Esophagus (tissue), 2 donors: ENCODE measurements around the gene IGF2BP1. TPM values are rescaled to one million over a fixed set of nuclear protein-coding genes. Genes with fewer than 3 reads are reported as not detected.
"Not testable (repeated sequence)": the region's sequence is repeated elsewhere in the genome, so short reads cannot be mapped to it uniquely, and the experiment has no call there.

Experiments used
- H3K27ac ChIP-seq, 2 donors: one replicate each; pipeline ENCODE4 v1.5.1; 2013; ENCODE audit warnings: low read depth in 2 of 2, mild to moderate bottlenecking in 2 of 2, inconsistent platforms in 1 of 2, low read length in 1 of 2, moderate library complexity in 1 of 2
- H3K27me3 ChIP-seq, 2 donors: one replicate each; pipeline ENCODE4 v1.6.1; 2013; ENCODE audit warnings: low read length in 2 of 2, control low read depth in 1 of 2, mild to moderate bottlenecking in 1 of 2; ENCODE audit not compliant: insufficient read depth in 2 of 2, control insufficient read depth in 1 of 2
- H3K36me3 ChIP-seq, 2 donors: one replicate each; pipeline ENCODE4 v1.6.1; 2013; ENCODE audit warnings: low read length in 1 of 2; ENCODE audit not compliant: control insufficient read depth in 2 of 2, insufficient read depth in 2 of 2
- H3K4me1 ChIP-seq, 2 donors: one replicate each; pipeline ENCODE4 v1.6.1; 2013; ENCODE audit warnings: low read length in 1 of 2; ENCODE audit not compliant: control insufficient read depth in 2 of 2, insufficient read depth in 2 of 2
- H3K4me3 ChIP-seq, 2 donors: one replicate each; pipeline ENCODE4 v1.5.1; 2013; ENCODE audit warnings: low read length in 2 of 2, mild to moderate bottlenecking in 2 of 2, low read depth in 1 of 2, moderate library complexity in 1 of 2
- H3K9me3 ChIP-seq, 2 donors: one replicate each; pipeline ENCODE4 v1.6.1; 2013; ENCODE audit warnings: mild to moderate bottlenecking in 2 of 2, low read depth in 1 of 2, low read length in 1 of 2, moderate library complexity in 1 of 2; ENCODE audit not compliant: control insufficient read depth in 2 of 2, insufficient read depth in 1 of 2
- WGBS, 2 donors: extraction: QIAGEN DNeasy Blood & Tissue Kit; methylation state at CpG; one replicate each; pipeline ENCODE4 v1.1.7; 2013; 5-methylcytosine and 5-hydroxymethylcytosine counted together
- polyA plus RNA-seq, 2 donors: library from polyadenylated mRNA; stranded (reverse); fragments of 200-250 nt; gene quantifications; one replicate each; pipeline ENCODE4 v1.2.3, GENCODE V29; 2013
- donor health status: healthy with polysubstance abuse.
- donor health status: Bipolar disorder and iron deficiency.

The IGF2BP1 gene
- polyA plus RNA-seq, 2 donors = 0.01 TPM; not detected in 1

- H3K36me3 ChIP-seq = no peaks in the 10 kb centered on the region
- H3K27me3 ChIP-seq = peaks cover 0 to 4% of the 10 kb centered on the region in 2 donors
- H3K9me3 ChIP-seq = no peaks in the 10 kb centered on the region
- no peak overlapping the region for H3K27ac ChIP-seq
- no peak overlapping the region for H3K4me3 ChIP-seq
- WGBS, 2 donors = 79 to 83% methylated on average over 5 of the region's 5 CpGs
- no peaks in the 10 kb centered on the region for H3K4me1 ChIP-seq
Observed at GRCh38 chr17:49085565-49086315, 88.6 kb downstream of the IGF2BP1 start.

GRCh38 chr17:49086316-49086605 is 89.1 kb downstream of the IGF2BP1 start:
- H3K4me3 ChIP-seq = no peak overlapping the region
- H3K36me3 ChIP-seq = no peaks in the 10 kb centered on the region
- H3K4me1 ChIP-seq = no peaks in the 10 kb centered on the region
- H3K27ac ChIP-seq = no peak overlapping the region
- peaks cover 0 to 4% of the 10 kb centered on the region in 2 donors for H3K27me3 ChIP-seq
- WGBS, 2 donors = 28 to 53% methylated on average over 1 of the region's 1 CpG
- no peaks in the 10 kb centered on the region for H3K9me3 ChIP-seq

GRCh38 chr17:49086649-49087048 is 89.5 kb downstream of the IGF2BP1 start:
- Histone ChIP-seq H3K27me3 (peaks cover 0 to 4% of the 10 kb centered on the region in 2 donors), H3K4me1 (peaks cover 0 to 2% of the 10 kb centered on the region in 2 donors), H3K36me3 (no peaks in the 10 kb centered on the region), H3K27ac (no peak overlapping the region), H3K9me3 (no peaks in the 10 kb centered on the region), H3K4me3 (no peak overlapping the region)

- Histone ChIP-seq H3K27me3 (peaks cover 0 to 4% of the 10 kb centered on the region in 2 donors), H3K4me1 (peaks cover 0 to 8% of the 10 kb centered on the region in 2 donors), H3K9me3 (no peaks in the 10 kb centered on the region), H3K4me3 (no peak overlapping the region), H3K36me3 (no peaks in the 10 kb centered on the region), H3K27ac (no peak overlapping the region)
- WGBS, 2 donors = 84 to 90% methylated on average over 7 of the region's 7 CpGs
Observed at GRCh38 chr17:49089094-49089493, 91.9 kb downstream of the IGF2BP1 start.

GRCh38 chr17:49090878-49091594 is 93.9 kb downstream of the IGF2BP1 start:
- Histone ChIP-seq H3K27me3 (no peaks in the 10 kb centered on the region), H3K27ac (peak overlapping the region; percentile 31 to 65), H3K4me1 (peaks cover 0 to 8% of the 10 kb centered on the region in 2 donors), H3K4me3 (no peak overlapping the region), H3K9me3 (no peaks in the 10 kb centered on the region), H3K36me3 (no peaks in the 10 kb centered on the region)
- WGBS, 2 donors = 49 to 63% methylated on average over 10 of the region's 10 CpGs

DNA sequence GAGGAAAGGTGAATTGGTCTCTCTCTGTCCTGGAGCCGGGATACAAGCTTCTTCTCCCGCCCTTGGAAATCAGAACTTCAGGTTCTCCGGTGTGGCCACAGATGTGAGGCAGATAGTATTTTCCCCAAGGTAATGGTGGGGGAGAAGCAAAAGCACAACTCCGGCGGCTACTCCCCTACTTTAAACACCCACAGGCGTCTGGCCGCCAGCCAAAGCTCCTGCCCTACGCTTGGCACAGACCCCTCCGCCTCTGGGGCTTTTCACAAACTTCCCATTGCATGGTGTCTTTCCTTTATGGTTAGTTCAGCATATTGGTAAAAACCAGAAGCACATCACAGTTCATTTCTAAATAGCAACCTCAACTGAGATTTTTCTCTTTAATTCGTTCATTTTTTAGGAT is 95.9 kb downstream of the IGF2BP1 start:
- Histone ChIP-seq H3K9me3 (no peaks in the 10 kb centered on the region), H3K27ac (no peak overlapping the region), H3K36me3 (no peaks in the 10 kb centered on the region), H3K4me3 (no peak overlapping the region), H3K4me1 (peaks cover 0 to 8% of the 10 kb centered on the region in 2 donors), H3K27me3 (no peaks in the 10 kb centered on the region)
- WGBS, 2 donors = 46 to 52% methylated on average over 10 of the region's 10 CpGs

DNA sequence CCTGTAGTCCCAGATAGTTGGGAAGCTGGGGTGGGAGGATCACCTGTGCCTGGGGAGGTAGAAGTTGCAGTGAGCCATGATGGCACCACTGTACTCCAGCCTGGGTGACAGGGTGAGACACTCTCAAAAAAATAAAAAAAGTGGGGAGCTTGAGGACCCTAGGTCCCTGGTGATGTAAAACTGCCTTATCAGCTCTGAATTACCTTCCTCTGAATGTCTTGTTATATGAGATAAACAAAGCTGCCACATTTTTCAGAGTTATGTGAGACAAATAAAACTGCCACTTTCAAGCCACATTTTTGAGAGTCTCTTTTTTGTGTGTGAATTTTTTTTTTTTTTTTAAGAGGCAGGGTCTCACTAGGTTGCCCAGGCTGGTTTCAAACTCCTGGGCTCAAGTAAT is 103.4 kb downstream of the IGF2BP1 start:
- Histone ChIP-seq H3K4me1 (peaks cover 0 to 2% of the 10 kb centered on the region in 2 donors), H3K9me3 (no peaks in the 10 kb centered on the region), H3K4me3 (no peak overlapping the region), H3K27ac (no peak overlapping the region), H3K27me3 (no peaks in the 10 kb centered on the region), H3K36me3 (no peaks in the 10 kb centered on the region)

DNA sequence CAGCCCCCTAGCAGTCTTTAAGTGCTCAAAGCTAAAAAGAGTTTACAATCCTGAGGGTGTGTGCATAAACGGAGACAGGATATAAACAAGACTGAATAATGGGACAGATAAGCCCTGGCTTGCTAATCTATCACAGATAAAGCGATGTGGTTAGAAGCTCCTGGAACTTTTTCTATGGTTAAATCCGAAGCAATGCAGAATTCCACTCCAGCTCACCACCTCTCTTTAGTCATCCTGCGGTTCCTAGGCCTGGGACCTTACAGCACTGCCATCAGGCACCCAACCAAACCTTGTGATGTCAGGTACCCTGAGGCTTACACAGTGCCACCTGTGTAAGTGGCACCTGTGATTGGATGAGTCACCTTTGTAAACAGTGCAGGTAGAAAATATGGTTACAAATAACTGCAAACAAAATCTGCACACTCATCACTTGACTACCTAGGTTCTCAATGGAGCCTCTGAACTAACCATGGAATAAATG is 103.9 kb downstream of the IGF2BP1 start:
- peak overlapping the region in 1 of 2 donors; percentile 35 for H3K27ac ChIP-seq
- 32 to 36% methylated on average over 4 of the region's 4 CpGs for WGBS, 2 donors
- no peaks in the 10 kb centered on the region for H3K36me3 ChIP-seq
- H3K4me3 ChIP-seq = no peak overlapping the region
- peaks cover 0 to 2% of the 10 kb centered on the region in 2 donors for H3K4me1 ChIP-seq
- H3K9me3 ChIP-seq = no peaks in the 10 kb centered on the region
- H3K27me3 ChIP-seq = no peaks in the 10 kb centered on the region

GRCh38 chr17:49103360-49103759 is 106.2 kb downstream of the IGF2BP1 start:
- H3K9me3 ChIP-seq, H3K4me3 ChIP-seq, H3K4me1 ChIP-seq, H3K27ac ChIP-seq, H3K27me3 ChIP-seq, H3K36me3 ChIP-seq: not testable (repeated sequence)
- 92 to 96% methylated on average over 14 of the region's 14 CpGs for WGBS, 2 donors
